HepG2 (cell line): ENCODE measurements around the gene RAB33B. TPM values are rescaled to one million over a fixed set of nuclear protein-coding genes. Genes with fewer than 3 reads are reported as not detected.
A peak's percentile ranks its signal among the peaks of the same experiment; 100 is the strongest.

ENCODE experiments used
- AKAP8 ChIP-seq: sonication (generic); formaldehyde crosslinking; IDR thresholded peaks from 2 replicates; pipeline ENCODE4 v1.5.1; 2020; ENCODE audit warnings: mild to moderate bottlenecking, missing genetic modification reagents
- ATAD3A ChIP-seq: sonication (generic); formaldehyde crosslinking; IDR thresholded peaks from 2 replicates; pipeline ENCODE4 v1.4.0; 2020; ENCODE audit warnings: missing genetic modification reagents
- HDAC2 ChIP-seq: sonication (generic); formaldehyde crosslinking; IDR thresholded peaks from 2 replicates; pipeline ENCODE4 v1.4.0; 2020; ENCODE audit warnings: missing genetic modification reagents
- MIXL1 ChIP-seq: IDR thresholded peaks from 2 replicates; pipeline ENCODE4 v1.6.1; 2016
- MLX ChIP-seq: IDR thresholded peaks from 2 replicates; pipeline ENCODE4 v1.6.1; 2016
- NRL ChIP-seq: sonication (generic); formaldehyde crosslinking; IDR thresholded peaks from 2 replicates; pipeline ENCODE4 v1.5.0; 2020; ENCODE audit warnings: missing genetic modification reagents, mild to moderate bottlenecking, moderate library complexity, borderline replicate concordance
- PPARG ChIP-seq: conservative IDR thresholded peaks from 2 replicates; pipeline ENCODE4 v1.6.1; 2016; ENCODE audit warnings: missing biosample characterization, missing genetic modification reagents
- RFXAP ChIP-seq: sonication (generic); formaldehyde crosslinking; IDR thresholded peaks from 2 replicates; pipeline ENCODE4 v1.4.0; 2020; ENCODE audit warnings: missing genetic modification reagents, borderline replicate concordance
- RXRB ChIP-seq: IDR thresholded peaks from 2 replicates; pipeline ENCODE4 v1.6.1; 2016; ENCODE audit warnings: borderline replicate concordance, missing genetic modification reagents, missing compliant biosample characterization
- SALL2 ChIP-seq: sonication (generic); formaldehyde crosslinking; IDR thresholded peaks from 2 replicates; pipeline ENCODE4 v1.8.1; 2023; ENCODE audit warnings: mild to moderate bottlenecking, missing genetic modification reagents, inconsistent platforms
- TCF7 ChIP-seq: sonication (generic); IDR thresholded peaks from 2 replicates; pipeline ENCODE4 v1.6.1; 2016; ENCODE audit warnings: antibody characterized with exemption, low read depth
- ZFP91 ChIP-seq: sonication (generic); formaldehyde crosslinking; IDR thresholded peaks from 2 replicates; pipeline ENCODE4 v1.9.0; 2022; ENCODE audit warnings: missing genetic modification reagents, mild to moderate bottlenecking, borderline replicate concordance
- ZNF17 ChIP-seq: sonication (generic); formaldehyde crosslinking; IDR thresholded peaks from 2 replicates; pipeline ENCODE4 v1.5.0; 2020; ENCODE audit warnings: mild to moderate bottlenecking, missing genetic modification reagents
- ZNF251 ChIP-seq: sonication (generic); formaldehyde crosslinking; IDR thresholded peaks from 2 replicates; pipeline ENCODE4 v1.9.0; 2021; ENCODE audit warnings: mild to moderate bottlenecking, missing genetic modification reagents
- ZNF556 ChIP-seq: sonication (generic); formaldehyde crosslinking; IDR thresholded peaks from 2 replicates; pipeline ENCODE4 v1.4.0; 2020; ENCODE audit warnings: mild to moderate bottlenecking, missing genetic modification reagents, borderline replicate concordance
- ZNF574 ChIP-seq: sonication (generic); formaldehyde crosslinking; IDR thresholded peaks from 2 replicates; pipeline ENCODE4 v1.4.0; 2020; ENCODE audit warnings: missing genetic modification reagents
- ZNF576 ChIP-seq: sonication (generic); formaldehyde crosslinking; IDR thresholded peaks from 2 replicates; pipeline ENCODE4 v1.4.0; 2020; ENCODE audit warnings: mild to moderate bottlenecking, missing genetic modification reagents
- ZNF589 ChIP-seq: sonication (generic); formaldehyde crosslinking; conservative IDR thresholded peaks from 2 replicates; pipeline ENCODE4 v1.8.0; 2022; ENCODE audit warnings: mild to moderate bottlenecking, moderate library complexity, missing genetic modification reagents
- ZNF792 ChIP-seq: IDR thresholded peaks from 2 replicates; pipeline ENCODE4 v1.6.1; 2016
- polyA plus RNA-seq, 8 experiments: library from polyadenylated mRNA; depleted of rRNA in 3 of 8; stranded (reverse) in 7 of 8; unstranded in 1 of 8; fragments of >200 nt; fragmentation: Illumina TruSeq in 4 of 8; extraction: Trizol in 4 of 8; gene quantifications; 2 replicates each; pipeline versions ENCODE4 v1.2.1 to v1.2.3, GENCODE V29; 2011 to 2016; ENCODE audit warnings: low read depth in 4 of 8, missing spikeins in 1 of 8, mixed read lengths in 1 of 8; ENCODE audit not compliant: insufficient read depth in 1 of 8
- total RNA-seq, 5 experiments: library from RNA; depleted of rRNA; stranded (reverse); fragments of >200 nt; fragmentation: Illumina TruSeq; extraction: Trizol; gene quantifications; 2 replicates each; pipeline ENCODE4 v1.2.3, GENCODE V29; 2016; ENCODE audit warnings: low read depth in 1 of 5
- TF ChIP-seq, protein P1 (sequence below), 2 experiments: sonication (generic) in 1 of 2; formaldehyde crosslinking in 1 of 2; IDR thresholded peaks; 2 replicates each; pipeline versions ENCODE4 v1.4.0 to v1.6.1; 2018 to 2020; ENCODE audit warnings: missing genetic modification reagents in 2 of 2, borderline replicate concordance in 1 of 2, low read depth in 1 of 2, mild to moderate bottlenecking in 1 of 2, missing biosample characterization in 1 of 2
- TF ChIP-seq, protein P2 (sequence below): sonication (generic); formaldehyde crosslinking; IDR thresholded peaks from 2 replicates; pipeline ENCODE4 v1.8.0; 2022; ENCODE audit warnings: missing genetic modification reagents, mild to moderate bottlenecking, moderate library complexity, borderline replicate concordance
- TF ChIP-seq, protein P3 (sequence below): sonication (generic); formaldehyde crosslinking; IDR thresholded peaks from 2 replicates; pipeline ENCODE4 v1.8.0; 2022; ENCODE audit warnings: mild to moderate bottlenecking, missing genetic modification reagents, moderate library complexity

Gene RAB33B
- total and polyA plus RNA-seq, 2 of the 13 experiments (the other 11 are each of a cell fraction or from before 2014, with no cell fraction given) = 7.6 to 8.1 TPM

DNA sequence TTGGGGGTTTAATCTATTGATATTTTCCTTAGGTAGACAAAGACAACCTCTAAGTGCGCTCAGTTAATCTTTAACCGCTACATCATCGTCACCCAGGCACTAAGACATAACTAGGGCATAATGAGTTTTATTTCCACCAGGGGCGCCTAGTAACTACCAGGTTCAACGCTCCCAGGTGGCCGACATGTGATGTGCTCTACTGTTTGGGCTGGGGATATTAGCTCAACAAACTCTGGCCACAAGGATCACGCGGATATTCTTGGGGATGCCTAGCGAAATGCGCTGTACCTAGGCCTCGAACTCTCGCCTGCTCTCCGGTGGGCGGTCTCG lies 915 bp upstream of the RAB33B start (continued):
- TF ChIP-seq, protein P1, sequence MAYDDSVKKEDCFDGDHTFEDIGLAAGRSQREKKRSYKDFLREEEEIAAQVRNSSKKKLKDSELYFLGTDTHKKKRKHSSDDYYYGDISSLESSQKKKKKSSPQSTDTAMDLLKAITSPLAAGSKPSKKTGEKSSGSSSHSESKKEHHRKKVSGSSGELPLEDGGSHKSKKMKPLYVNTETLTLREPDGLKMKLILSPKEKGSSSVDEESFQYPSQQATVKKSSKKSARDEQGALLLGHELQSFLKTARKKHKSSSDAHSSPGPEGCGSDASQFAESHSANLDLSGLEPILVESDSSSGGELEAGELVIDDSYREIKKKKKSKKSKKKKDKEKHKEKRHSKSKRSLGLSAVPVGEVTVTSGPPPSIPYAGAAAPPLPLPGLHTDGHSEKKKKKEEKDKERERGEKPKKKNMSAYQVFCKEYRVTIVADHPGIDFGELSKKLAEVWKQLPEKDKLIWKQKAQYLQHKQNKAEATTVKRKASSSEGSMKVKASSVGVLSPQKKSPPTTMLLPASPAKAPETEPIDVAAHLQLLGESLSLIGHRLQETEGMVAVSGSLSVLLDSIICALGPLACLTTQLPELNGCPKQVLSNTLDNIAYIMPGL (CRISPR knock-in tag; IDR thresholded peaks at IDR 0.05; ENCODE audit: borderline replicate concordance in 1 of 2, low read depth in 1 of 2) = no peak
- TF ChIP-seq ZNF556 (CRISPR knock-in tag) (no peak), NRL (CRISPR knock-in tag) (no peak), PPARG (CRISPR knock-in tag) (no peak), ZNF251 (no peak), AKAP8 (CRISPR knock-in tag) (no peak), SALL2 (CRISPR knock-in tag) (no peak), TCF7 (no peak), ZNF589 (no peak), MLX (CRISPR knock-in tag) (no peak), RXRB (CRISPR knock-in tag) (no peak), ATAD3A (CRISPR knock-in tag) (no peak), HDAC2 (CRISPR knock-in tag) (no peak), ZNF792 (CRISPR knock-in tag) (no peak), RFXAP (no peak), ZNF17 (CRISPR knock-in tag) (0 out of 2 replicates have a peak, but pooled peaks have one; percentile 15), ZNF576 (CRISPR knock-in tag) (no peak), MIXL1 (CRISPR knock-in tag) (peak; percentile 39; the same call in 1 of the 2 replicates), ZNF574 (no peak), ZFP91 (CRISPR knock-in tag) (no peak)
- TF ChIP-seq, protein P2, sequence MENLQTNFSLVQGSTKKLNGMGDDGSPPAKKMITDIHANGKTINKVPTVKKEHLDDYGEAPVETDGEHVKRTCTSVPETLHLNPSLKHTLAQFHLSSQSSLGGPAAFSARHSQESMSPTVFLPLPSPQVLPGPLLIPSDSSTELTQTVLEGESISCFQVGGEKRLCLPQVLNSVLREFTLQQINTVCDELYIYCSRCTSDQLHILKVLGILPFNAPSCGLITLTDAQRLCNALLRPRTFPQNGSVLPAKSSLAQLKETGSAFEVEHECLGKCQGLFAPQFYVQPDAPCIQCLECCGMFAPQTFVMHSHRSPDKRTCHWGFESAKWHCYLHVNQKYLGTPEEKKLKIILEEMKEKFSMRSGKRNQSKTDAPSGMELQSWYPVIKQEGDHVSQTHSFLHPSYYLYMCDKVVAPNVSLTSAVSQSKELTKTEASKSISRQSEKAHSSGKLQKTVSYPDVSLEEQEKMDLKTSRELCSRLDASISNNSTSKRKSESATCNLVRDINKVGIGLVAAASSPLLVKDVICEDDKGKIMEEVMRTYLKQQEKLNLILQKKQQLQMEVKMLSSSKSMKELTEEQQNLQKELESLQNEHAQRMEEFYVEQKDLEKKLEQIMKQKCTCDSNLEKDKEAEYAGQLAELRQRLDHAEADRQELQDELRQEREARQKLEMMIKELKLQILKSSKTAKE (CRISPR knock-in tag) = no peak
- TF ChIP-seq, protein P3, sequence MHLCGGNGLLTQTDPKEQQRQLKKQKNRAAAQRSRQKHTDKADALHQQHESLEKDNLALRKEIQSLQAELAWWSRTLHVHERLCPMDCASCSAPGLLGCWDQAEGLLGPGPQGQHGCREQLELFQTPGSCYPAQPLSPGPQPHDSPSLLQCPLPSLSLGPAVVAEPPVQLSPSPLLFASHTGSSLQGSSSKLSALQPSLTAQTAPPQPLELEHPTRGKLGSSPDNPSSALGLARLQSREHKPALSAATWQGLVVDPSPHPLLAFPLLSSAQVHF (CRISPR knock-in tag) = no peak; the same call in 1 of the 2 replicates
